BE2C (cell line): Measurements from ENCODE around the gene FBXO31.

Source experiments
- DNase-seq: peaks from one replicate; pipeline ENCODE4 v3.0.0-alpha.2; 2020
- H3K27me3 ChIP-seq: fragments of 250-450 bp; sonication (Bioruptor Pico); 2 replicates; pipeline ENCODE4 v1.5.1; 2020; ENCODE audit warnings: mild to moderate bottlenecking
- H3K36me3 ChIP-seq: fragments of 250-450 bp; sonication (Bioruptor Pico); 2 replicates; pipeline ENCODE4 v1.5.1; 2020; ENCODE audit warnings: mild to moderate bottlenecking
- H3K4me1 ChIP-seq: fragments of 250-450 bp; sonication (Bioruptor Pico); 2 replicates; pipeline ENCODE4 v1.5.1; 2020
- H3K4me3 ChIP-seq: 2 replicates; pipeline ENCODE4 v1.5.1; 2011; ENCODE audit warnings: low read depth, low read length
- H3K9me3 ChIP-seq: fragments of 250-450 bp; sonication (Bioruptor Pico); 2 replicates; pipeline ENCODE4 v1.5.1; 2020
- CTCF ChIP-seq: IDR thresholded peaks from 2 replicates; pipeline ENCODE4 v1.5.1; 2012; ENCODE audit warnings: mild to moderate bottlenecking, low read depth, low read length

The FBXO31 gene

GRCh38 chr16:87344931-87345631, 38.5 kb downstream of the FBXO31 start:
- Histone ChIP-seq H3K36me3 (peaks cover 20% of the 10 kb centered on the region), H3K4me1 (no peaks in the 10 kb centered on the region)

GRCh38 chr16:87344165-87344930, 39.2 kb downstream of the FBXO31 start:
- Histone ChIP-seq H3K4me1 (no peaks in the 10 kb centered on the region), H3K9me3 (no peaks in the 10 kb centered on the region), H3K36me3 (peaks cover 20% of the 10 kb centered on the region), H3K27me3 (no peaks in the 10 kb centered on the region), H3K4me3 (no peak overlapping the region)
- DNase-seq, result no peak
- no peak for TF ChIP-seq CTCF

More at GRCh38 chr16:87344931-87345631, 38.5 kb downstream of the FBXO31 start:
- Histone ChIP-seq H3K4me3 (no peak overlapping the region), H3K27me3 (no peaks in the 10 kb centered on the region), H3K9me3 (no peaks in the 10 kb centered on the region)
- no peak for DNase-seq
- TF ChIP-seq CTCF, result no peak

- Histone ChIP-seq H3K36me3 (peaks cover 23% of the 10 kb centered on the region), H3K9me3 (no peaks in the 10 kb centered on the region), H3K4me1 (no peaks in the 10 kb centered on the region), H3K27me3 (no peaks in the 10 kb centered on the region), H3K4me3 (no peak overlapping the region)
- DNase-seq, result no peak
- TF ChIP-seq CTCF, result no peak
Observed at GRCh38 chr16:87343753-87344050, 39.9 kb downstream of the FBXO31 start.

GRCh38 chr16:87342978-87343752, 40.4 kb downstream of the FBXO31 start:
- no peak for DNase-seq
- Histone ChIP-seq H3K27me3 (no peaks in the 10 kb centered on the region), H3K4me1 (no peaks in the 10 kb centered on the region), H3K9me3 (no peaks in the 10 kb centered on the region), H3K4me3 (no peak overlapping the region), H3K36me3 (peaks cover 23% of the 10 kb centered on the region)
- TF ChIP-seq CTCF, result no peak

- H3K4me3 ChIP-seq, result no peak overlapping the region
- H3K9me3 ChIP-seq, result no peaks in the 10 kb centered on the region
- no peaks in the 10 kb centered on the region for H3K27me3 ChIP-seq
- 0 out of 2 replicates have a peak, but pooled peaks cover under 1% of the 10 kb centered on the region for H3K4me1 ChIP-seq
- no peak for DNase-seq
- H3K36me3 ChIP-seq, result peaks cover 23% of the 10 kb centered on the region
- TF ChIP-seq CTCF, result no peak
Observed at GRCh38 chr16:87342504-87342903, 41.1 kb downstream of the FBXO31 start.
